ENCODE measurements around the gene CCNL2.
"Not testable (repeated sequence)": the region's sequence is repeated elsewhere in the genome, so short reads cannot be mapped to it uniquely, and the experiment has no call there.

The CCNL2 gene

DNA sequence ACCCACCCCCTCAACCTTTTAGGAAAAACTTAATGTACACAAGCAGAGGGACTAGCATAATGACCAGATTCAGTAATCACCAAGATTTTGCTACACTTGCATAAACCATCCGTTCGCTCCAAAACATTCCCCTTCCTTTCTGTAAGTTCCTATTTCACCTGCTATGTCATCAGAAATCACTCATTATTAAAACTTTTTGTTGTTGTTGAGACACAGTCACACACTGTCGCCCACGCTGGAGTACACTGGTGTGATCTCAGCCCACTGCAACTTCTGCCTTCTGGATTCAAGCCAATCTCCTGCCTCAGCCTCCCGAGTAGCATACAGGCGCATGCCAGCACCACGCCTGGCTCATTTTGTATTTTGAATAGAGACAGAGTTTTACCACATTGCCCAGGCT lies 4.5 kb upstream of the CCNL2 start:
- no peak for ATAC-seq (ENCODE audit: insufficient read depth, low read depth)
- H3K36me3 ChIP-seq (ENCODE audit: insufficient read depth, low read length): peaks cover 71% of the 10 kb centered on the region
- peaks cover 46% of the 10 kb centered on the region for H4K20me1 ChIP-seq (ENCODE audit: insufficient read depth, low read length)

GRCh38 chr1:1402901-1403392 lies 3.8 kb upstream of the CCNL2 start:
- H3K79me2 ChIP-seq (ENCODE audit: insufficient read depth, low read length): peaks cover 90% of the 10 kb centered on the region
- not testable (repeated sequence) for H3K9me3 ChIP-seq (ENCODE audit: insufficient read depth, low read length, severe bottlenecking); H2AFZ ChIP-seq (ENCODE audit: low read depth, low read length); H3K4me2 ChIP-seq (ENCODE audit: insufficient read depth, low read length); ATAC-seq (ENCODE audit: insufficient read depth, low read depth); H3K9ac ChIP-seq (ENCODE audit: low read depth, low read length); H3K27me3 ChIP-seq (ENCODE audit: insufficient read depth, low read length, poor library complexity); H3K4me3 ChIP-seq (ENCODE audit: low read depth in 1 of 2, low read length in 2 of 2); H3K27ac ChIP-seq (ENCODE audit: low read length); DNase-seq
- peaks cover 58% of the 10 kb centered on the region for H3K4me1 ChIP-seq (ENCODE audit: insufficient read depth, low read length)
- peaks cover 45% of the 10 kb centered on the region for H4K20me1 ChIP-seq (ENCODE audit: insufficient read depth, low read length)
- H3K36me3 ChIP-seq (ENCODE audit: insufficient read depth, low read length): peaks cover 75% of the 10 kb centered on the region

More for the DNA sequence above, 4.5 kb upstream of the CCNL2 start:
- no peaks in the 10 kb centered on the region for H3K27me3 ChIP-seq (ENCODE audit: insufficient read depth, low read length, poor library complexity)
- H3K9ac ChIP-seq (ENCODE audit: low read depth, low read length): no peak overlapping the region
- H3K27ac ChIP-seq (ENCODE audit: low read length): no peak overlapping the region
- H3K4me1 ChIP-seq (ENCODE audit: insufficient read depth, low read length): peaks cover 59% of the 10 kb centered on the region
- no peak overlapping the region for H3K4me3 ChIP-seq (ENCODE audit: low read depth in 1 of 2, low read length in 2 of 2)
- peaks cover 90% of the 10 kb centered on the region for H3K79me2 ChIP-seq (ENCODE audit: insufficient read depth, low read length)
- TF ChIP-seq EZH2 (IDR thresholded peaks at IDR 0.05; ENCODE audit: borderline replicate concordance, low read depth, low read length, severe bottlenecking): no peak
- no peak for TF ChIP-seq CTCF (IDR thresholded peaks at IDR 0.05; ENCODE audit: borderline replicate concordance, extremely low read depth, low read length, poor library complexity, severe bottlenecking)
- DNase-seq: no peak
- H3K9me3 ChIP-seq (ENCODE audit: insufficient read depth, low read length, severe bottlenecking): no peaks in the 10 kb centered on the region
- no peak overlapping the region for H2AFZ ChIP-seq (ENCODE audit: low read depth, low read length)
- H3K4me2 ChIP-seq (ENCODE audit: insufficient read depth, low read length): no peak overlapping the region

DNA sequence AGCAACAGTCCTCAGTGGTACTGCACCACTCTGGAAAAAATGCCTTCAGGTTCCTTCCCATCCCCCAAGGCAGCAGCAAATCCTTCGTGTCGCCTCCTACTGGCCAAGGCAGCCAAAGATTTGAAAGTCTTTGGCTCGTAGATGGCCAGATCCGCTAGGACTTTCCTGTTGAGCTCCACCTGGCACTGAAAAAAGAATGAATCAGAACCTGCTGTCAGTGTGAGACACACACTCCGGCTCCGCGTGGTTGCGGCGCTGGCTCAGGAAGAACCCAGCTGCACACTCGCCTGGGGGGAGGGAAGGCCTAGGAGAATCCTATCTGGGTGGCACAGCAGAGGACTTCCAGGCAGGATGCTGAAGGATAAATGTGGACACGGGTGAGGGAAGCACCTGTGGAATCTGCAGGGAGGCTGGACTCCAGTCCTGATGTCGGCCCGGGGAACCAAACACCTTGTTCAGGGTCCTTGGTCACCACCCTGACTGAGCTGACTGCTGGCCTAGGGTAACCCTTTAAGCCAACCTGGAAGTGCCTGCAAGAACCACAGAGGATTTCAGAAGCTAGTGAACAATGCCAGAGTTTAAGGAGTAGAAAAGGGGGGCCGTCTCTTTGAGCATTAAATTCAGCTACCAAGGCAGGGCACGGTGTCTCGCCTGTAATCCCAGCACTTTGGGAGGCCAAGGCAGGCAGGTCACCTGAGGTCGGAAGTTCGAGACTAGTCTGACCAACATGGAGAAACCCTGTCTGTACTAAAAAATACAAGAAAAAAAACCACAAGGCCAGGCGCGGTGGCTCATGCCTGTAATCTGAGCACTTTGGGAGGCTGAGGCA lies 3.2 kb upstream of the CCNL2 start:
- Histone ChIP-seq H4K20me1 (ENCODE audit: insufficient read depth, low read length) (peaks cover 40% of the 10 kb centered on the region), H2AFZ (ENCODE audit: low read depth, low read length) (no peak overlapping the region), H3K36me3 (ENCODE audit: insufficient read depth, low read length) (peaks cover 79% of the 10 kb centered on the region), H3K27me3 (ENCODE audit: insufficient read depth, low read length, poor library complexity) (no peaks in the 10 kb centered on the region), H3K4me3 (ENCODE audit: low read depth in 1 of 2, low read length in 2 of 2) (no peak overlapping the region), H3K9me3 (ENCODE audit: insufficient read depth, low read length, severe bottlenecking) (no peaks in the 10 kb centered on the region), H3K4me1 (ENCODE audit: insufficient read depth, low read length) (peaks cover 61% of the 10 kb centered on the region), H3K79me2 (ENCODE audit: insufficient read depth, low read length) (peaks cover 90% of the 10 kb centered on the region), H3K9ac (ENCODE audit: low read depth, low read length) (no peak overlapping the region), H3K4me2 (ENCODE audit: insufficient read depth, low read length) (peak overlapping the region; percentile 2; the same call in 1 of the 2 replicates), H3K27ac (ENCODE audit: low read length) (no peak overlapping the region)
- no peak for ATAC-seq (ENCODE audit: insufficient read depth, low read depth)
- DNase-seq: peak; percentile 55
- TF ChIP-seq CTCF (IDR thresholded peaks at IDR 0.05; ENCODE audit: borderline replicate concordance, extremely low read depth, low read length, poor library complexity, severe bottlenecking) (peak; percentile 70), EZH2 (IDR thresholded peaks at IDR 0.05; ENCODE audit: borderline replicate concordance, low read depth, low read length, severe bottlenecking) (no peak)

DNA sequence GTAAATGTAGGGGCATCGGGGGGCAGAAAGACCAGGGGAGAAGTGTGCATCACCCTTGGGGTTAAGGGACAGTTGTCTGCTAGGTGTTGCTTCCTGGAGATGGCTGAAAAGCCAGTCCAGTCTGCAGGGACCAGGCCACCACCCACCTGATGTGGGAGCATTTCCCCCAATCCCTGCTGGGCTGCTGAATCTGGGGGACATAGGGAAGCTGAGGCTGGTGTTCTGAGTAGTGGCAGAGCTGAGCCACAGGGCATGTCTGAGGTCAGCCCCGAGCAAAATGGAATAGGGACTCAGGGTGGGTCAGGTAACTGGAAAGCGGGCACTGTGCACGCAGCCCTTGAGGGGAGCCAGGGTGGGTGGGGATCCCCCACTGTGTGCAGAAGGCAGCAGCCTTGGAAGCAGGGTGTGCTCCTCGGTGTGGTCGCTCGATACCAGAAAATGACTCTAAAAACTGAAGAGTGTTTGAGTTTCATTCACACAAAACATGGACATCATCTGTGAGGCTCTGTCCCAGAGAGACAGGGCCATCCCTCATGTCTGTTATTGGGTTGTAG lies 2.4 kb upstream of the CCNL2 start:
- no peak overlapping the region; the same call in 1 of the 2 replicates for H3K27ac ChIP-seq (ENCODE audit: low read length)
- peaks cover 81% of the 10 kb centered on the region for H3K36me3 ChIP-seq (ENCODE audit: insufficient read depth, low read length)
- H4K20me1 ChIP-seq (ENCODE audit: insufficient read depth, low read length): peaks cover 40% of the 10 kb centered on the region
- H3K9ac ChIP-seq (ENCODE audit: low read depth, low read length): peak overlapping the region; percentile 71
- H3K4me3 ChIP-seq (ENCODE audit: low read depth in 1 of 2, low read length in 2 of 2): peak overlapping the region in 1 of 2 experiments; percentile 94; a peak in 2 of 4 replicates
- no peak for ATAC-seq (ENCODE audit: insufficient read depth, low read depth)
- peaks cover 87% of the 10 kb centered on the region for H3K79me2 ChIP-seq (ENCODE audit: insufficient read depth, low read length)
- no peak overlapping the region for H2AFZ ChIP-seq (ENCODE audit: low read depth, low read length)
- peaks cover 66% of the 10 kb centered on the region for H3K4me1 ChIP-seq (ENCODE audit: insufficient read depth, low read length)
- no peak for DNase-seq
- H3K27me3 ChIP-seq (ENCODE audit: insufficient read depth, low read length, poor library complexity): no peaks in the 10 kb centered on the region
- no peaks in the 10 kb centered on the region for H3K9me3 ChIP-seq (ENCODE audit: insufficient read depth, low read length, severe bottlenecking)
- TF ChIP-seq EZH2 (IDR thresholded peaks at IDR 0.05; ENCODE audit: borderline replicate concordance, low read depth, low read length, severe bottlenecking) (no peak), CTCF (IDR thresholded peaks at IDR 0.05; ENCODE audit: borderline replicate concordance, extremely low read depth, low read length, poor library complexity, severe bottlenecking) (no peak)
- H3K4me2 ChIP-seq (ENCODE audit: insufficient read depth, low read length): peak overlapping the region; percentile 98; the same call in 1 of the 2 replicates

All from DND-41 (cell line).